HL-60/S4 (cell line): ENCODE data around the gene MS4A18.

Experiments used
- in situ Hi-C: fragments of 300-500 bp; cut with MboI; formaldehyde crosslinking; loops from 2 replicates; pipeline ENCODE4 v1.14.3; 2022; ENCODE audit warnings: low sequenced_read_pairs

Gene MS4A18

DNA sequence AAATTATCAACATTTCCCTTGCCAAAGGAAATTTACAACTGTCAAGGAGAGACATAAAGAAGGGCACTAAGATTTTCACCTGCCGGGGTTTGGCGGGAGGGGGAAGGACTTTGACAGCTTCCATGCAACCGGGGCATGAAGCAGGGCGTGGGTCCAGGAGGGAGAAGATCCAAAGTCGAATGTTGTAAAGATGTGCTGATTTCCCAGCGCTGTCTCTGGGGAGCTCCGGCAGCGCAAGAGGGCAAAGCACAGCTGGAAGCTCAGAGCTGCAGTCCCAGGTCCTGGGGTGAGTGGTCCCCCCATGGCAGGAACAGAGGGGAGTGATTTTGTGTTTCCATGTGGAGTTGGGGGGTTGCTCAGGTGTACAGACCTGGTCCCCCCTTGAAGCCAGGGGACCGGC, 60.6 kb downstream of the MS4A18 start, which contains the start of gene MS4A10:
Gene MS4A10, plus strand, starts transcription at position 198 of the 400 bp plus-strand sequence. CDS start 5,003 bp downstream, outside the sequence.
- in situ Hi-C loops = no loop called here

DNA sequence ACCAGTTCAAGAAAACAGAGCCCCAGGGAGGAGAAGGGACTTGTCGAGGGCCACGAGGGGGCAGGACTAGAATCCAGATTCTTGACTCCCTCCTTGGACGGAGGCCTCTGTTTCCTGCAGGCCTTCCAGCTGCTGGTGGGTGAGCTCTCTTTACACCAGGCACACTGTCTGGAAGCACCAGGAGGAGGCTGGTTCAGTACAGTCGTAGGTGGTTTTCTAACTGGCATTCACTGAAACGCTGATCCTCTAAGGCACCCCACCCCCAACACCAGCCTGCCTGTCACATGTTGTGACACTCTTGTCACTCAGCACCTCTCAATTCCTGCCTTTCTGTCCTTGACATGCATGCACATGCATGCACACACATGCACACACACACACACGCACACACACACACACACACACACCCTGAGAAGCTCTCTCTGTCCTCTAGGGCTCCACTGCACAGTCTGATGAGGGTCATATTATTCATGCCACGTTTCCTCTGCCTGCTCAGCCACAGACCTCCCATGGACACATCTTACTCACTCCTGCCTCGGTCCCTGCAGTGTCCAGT, 61.4 kb downstream of the MS4A18 start:
- in situ Hi-C loops = no loop called here

DNA sequence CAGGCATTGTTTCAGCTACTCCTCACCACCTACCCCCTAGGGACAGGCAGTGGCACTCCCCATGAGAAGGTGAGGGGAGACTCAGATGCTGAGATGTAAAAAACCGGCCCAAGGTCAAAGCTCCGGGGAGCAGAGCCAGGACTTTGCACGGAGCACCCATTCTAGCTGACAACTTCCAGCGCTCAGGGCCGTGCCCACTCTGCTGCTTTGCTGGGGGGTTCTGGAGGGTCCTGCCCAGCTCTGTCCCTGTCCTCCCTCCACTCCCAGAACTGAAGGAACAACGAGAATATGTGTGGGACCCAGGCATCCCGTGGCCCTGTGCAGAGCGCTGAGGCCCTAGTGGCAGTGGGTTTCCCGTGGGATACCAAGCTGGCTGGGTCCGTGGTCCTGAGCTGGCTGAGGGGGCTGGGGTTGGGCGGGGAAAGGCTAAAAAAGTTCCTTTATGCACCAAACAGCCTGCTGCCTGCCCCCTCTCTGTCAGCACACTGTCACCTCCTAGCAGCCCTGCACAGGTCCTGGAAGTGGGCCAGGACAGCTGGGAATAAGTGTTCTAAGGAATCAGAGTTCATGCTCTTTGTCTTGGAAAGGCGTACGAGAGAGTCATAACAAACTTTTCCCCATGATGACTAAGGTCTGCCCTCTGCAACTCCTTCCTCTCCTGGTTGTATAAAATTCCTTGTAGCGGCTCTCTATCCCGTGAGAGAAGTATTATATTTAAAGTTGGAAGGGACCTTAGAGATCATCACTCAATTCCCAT, 62.5 kb downstream of the MS4A18 start:
- in situ Hi-C loops = no loop called here

DNA sequence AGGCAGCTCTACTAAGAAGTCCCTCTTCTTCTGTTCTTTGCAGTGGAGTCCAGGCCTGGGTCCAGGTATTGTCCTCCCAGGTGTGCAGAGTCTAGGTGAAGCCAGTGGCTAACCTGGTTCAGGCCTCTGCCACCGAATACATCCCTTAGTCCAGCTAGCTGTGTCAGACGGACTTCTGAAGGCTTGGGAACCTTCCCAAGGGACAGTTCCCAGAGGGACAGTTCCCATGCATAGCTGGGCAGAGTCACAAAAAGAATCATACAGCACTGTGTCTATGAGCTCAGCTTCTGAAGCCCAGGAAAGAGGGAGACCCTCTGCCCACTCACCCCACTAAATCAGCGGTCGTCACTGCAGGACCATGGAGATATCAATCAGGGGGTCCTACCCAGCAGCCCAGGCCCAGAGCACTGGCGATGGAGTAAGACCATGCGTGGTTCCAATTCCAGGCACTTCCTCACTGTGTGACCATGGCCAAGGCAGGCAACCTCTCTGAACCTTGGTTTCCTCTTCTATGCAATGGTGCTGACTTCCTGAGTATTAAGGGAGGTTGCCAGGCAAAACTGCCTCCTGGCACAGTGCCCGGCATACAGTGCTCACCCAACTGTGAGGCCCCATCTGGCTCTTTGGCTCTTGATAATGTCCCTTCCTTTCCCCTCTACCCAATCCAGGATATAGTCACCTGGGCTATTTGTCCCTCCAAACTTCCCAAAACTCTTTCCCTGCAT, 64.0 kb downstream of the MS4A18 start:
- in situ Hi-C loops = no loop called here

DNA sequence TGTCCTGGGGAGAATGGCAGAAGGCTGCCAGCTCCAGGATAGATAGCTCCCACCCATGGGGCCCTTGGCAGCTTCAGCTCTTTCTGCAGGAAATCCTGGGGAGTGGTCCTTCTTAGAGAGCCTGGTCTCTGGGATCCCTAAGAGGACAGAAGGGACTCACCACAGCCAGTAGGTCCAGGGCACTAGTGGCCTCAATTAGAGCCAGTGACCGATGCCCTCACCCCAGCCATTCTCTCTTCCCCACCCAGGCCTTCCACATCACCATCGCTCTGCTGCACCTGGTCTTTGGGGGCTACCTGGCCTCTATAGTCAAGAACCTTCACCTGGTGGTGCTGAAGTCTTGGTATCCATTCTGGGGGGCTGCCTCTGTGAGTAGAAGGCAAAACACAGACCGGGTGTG, 66.2 kb downstream of the MS4A18 start:
- in situ Hi-C loops = no loop called here

DNA sequence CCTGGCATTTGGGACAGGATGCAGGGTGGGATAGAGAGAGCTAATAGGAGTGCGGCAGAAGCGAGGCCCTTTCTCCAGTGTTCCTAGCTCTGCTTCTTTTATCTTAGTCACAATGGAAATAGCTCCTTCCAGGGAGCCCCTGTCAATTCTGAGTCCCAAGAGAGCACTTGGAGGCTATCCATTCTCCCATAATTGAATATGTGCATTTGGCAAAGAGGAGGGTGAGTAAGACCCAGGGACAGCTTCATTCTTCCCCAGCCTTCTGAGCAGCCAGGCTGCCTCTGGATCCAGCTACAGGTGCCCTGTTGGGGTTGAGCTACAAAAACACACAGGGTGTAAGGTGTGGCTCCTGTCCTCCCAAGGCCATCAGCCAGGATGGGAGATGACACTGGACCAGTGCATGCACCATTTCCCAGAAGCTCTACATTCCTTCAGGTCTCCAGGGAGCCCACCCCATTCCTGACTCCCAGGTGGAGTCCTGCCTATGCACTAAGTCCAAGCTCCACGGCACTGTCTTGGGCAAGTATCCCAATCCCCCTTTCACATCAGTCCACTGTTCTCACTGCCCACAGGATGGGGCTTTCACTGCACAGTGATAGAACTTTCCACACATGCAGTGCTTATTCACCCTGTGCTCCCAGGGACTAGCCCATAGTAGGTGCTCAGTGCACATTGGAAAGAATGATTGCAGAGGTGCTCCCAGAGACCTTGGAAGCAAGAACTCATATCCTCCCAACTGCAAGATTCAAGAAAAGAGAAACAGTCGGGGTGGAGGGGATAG, 66.8 kb downstream of the MS4A18 start:
- in situ Hi-C loops = no loop called here

DNA sequence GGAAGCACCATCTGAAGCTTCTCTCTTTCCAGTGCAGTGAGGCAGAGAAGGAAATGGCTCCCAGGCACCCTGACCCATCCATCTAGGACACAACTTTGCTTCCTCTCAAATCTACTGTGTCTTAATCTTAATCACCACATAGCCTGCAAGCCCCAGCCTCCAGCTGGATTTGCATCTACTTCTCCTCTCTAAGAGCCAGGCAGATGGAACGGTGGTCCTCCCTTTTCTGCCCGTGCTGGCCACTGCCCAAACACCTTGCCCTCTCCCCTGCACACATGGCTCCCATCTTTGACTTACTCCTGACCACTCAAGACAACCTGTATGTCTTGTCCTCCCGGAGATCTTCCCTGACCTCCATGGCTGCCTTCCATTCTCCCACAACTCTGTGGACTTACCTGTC, 68.0 kb downstream of the MS4A18 start:
- in situ Hi-C loops = no loop called here
